IgD-negative memory B cell (primary cell): ENCODE measurements around the gene EFCAB5. TPM values are rescaled to one million over a fixed set of nuclear protein-coding genes. Genes with fewer than 3 reads are reported as not detected.
A peak's percentile ranks its signal among the peaks of the same experiment; 100 is the strongest.

Experiments used
- H3K27ac Mint-ChIP-seq, 3 donors: one replicate each; pipeline ENCODE4 v1.8.0; 2020 to 2022; ENCODE audit warnings: mild to moderate bottlenecking in 3 of 3, mixed read lengths in 3 of 3, moderate library complexity in 1 of 3
- H3K27me3 Mint-ChIP-seq: one replicate; pipeline ENCODE4 v1.8.0; 2021; ENCODE audit warnings: mixed read lengths
- H3K36me3 Mint-ChIP-seq: one replicate; pipeline ENCODE4 v1.8.0; 2020; ENCODE audit warnings: mild to moderate bottlenecking, mixed read lengths
- H3K4me1 Mint-ChIP-seq, 3 donors: one replicate each; pipeline ENCODE4 v1.8.0; 2020 to 2022; ENCODE audit warnings: mixed read lengths in 3 of 3, mild to moderate bottlenecking in 1 of 3
- H3K4me3 Mint-ChIP-seq, 4 donors: one replicate each; pipeline ENCODE4 v1.8.0; 2020 to 2022; ENCODE audit warnings: mild to moderate bottlenecking in 4 of 4, mixed read lengths in 4 of 4, moderate library complexity in 3 of 4
- H3K9me3 Mint-ChIP-seq, 3 donors: one replicate each; pipeline ENCODE4 v1.8.0; 2020 to 2021; ENCODE audit warnings: mixed read lengths in 3 of 3, mild to moderate bottlenecking in 1 of 3
- polyA plus RNA-seq: library from polyadenylated mRNA; unstranded; fragments of 300-500 nt; fragmentation: Illumina TruSeq; gene quantifications from one replicate; pipeline ENCODE4 v1.2.3, GENCODE V29; 2021

The EFCAB5 gene
- polyA plus RNA-seq, 1 donor from 2014 or later, result not detected

GRCh38 chr17:29958947-29959657 lies 17.7 kb downstream of the EFCAB5 start:
- Mint-ChIP-seq H3K4me1 (no peaks in the 10 kb centered on the region), H3K36me3 (peaks cover 2% of the 10 kb centered on the region), H3K9me3 (peaks cover 3 to 11% (median 6%) of the 10 kb centered on the region in 3 donors), H3K4me3 (no peak overlapping the region), H3K27ac (no peak overlapping the region), H3K27me3 (no peaks in the 10 kb centered on the region)

GRCh38 chr17:29959658-29960337 lies 18.4 kb downstream of the EFCAB5 start:
- H3K27me3 Mint-ChIP-seq, result no peaks in the 10 kb centered on the region
- H3K27ac Mint-ChIP-seq, result no peak overlapping the region
- H3K4me1 Mint-ChIP-seq, result no peaks in the 10 kb centered on the region
- peaks cover 3 to 9% (median 7%) of the 10 kb centered on the region in 3 donors for H3K9me3 Mint-ChIP-seq
- H3K4me3 Mint-ChIP-seq, result no peak overlapping the region
- peaks cover 2% of the 10 kb centered on the region for H3K36me3 Mint-ChIP-seq

GRCh38 chr17:29962656-29963055 lies 21.2 kb downstream of the EFCAB5 start:
- H3K27me3 Mint-ChIP-seq, result no peaks in the 10 kb centered on the region

DNA sequence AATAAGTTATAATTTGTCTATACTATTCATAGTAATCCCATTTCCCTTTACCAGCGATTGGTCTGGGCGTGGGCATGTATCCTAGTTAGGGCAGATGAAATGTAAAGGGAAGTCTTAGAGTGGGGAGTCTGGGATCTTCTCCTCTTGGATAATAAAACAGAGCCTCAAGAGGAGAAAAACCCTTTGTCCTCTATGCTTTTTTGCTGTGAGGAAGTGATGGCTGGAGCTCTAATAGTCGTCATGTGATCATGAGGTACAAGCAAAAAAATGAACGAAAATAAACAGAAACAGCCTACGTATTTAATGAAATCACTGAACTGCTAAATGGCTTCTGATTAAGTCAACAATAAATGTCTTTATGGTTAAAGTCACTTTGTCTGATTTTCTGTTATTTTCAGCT lies 26.8 kb downstream of the EFCAB5 start:
- Mint-ChIP-seq H3K4me3 (no peak overlapping the region), H3K36me3 (no peaks in the 10 kb centered on the region), H3K27ac (no peak overlapping the region), H3K9me3 (peaks cover 0 to 4% (median 0%) of the 10 kb centered on the region in 3 donors), H3K27me3 (no peaks in the 10 kb centered on the region), H3K4me1 (no peaks in the 10 kb centered on the region)

More at GRCh38 chr17:29962656-29963055, 21.2 kb downstream of the EFCAB5 start:
- Mint-ChIP-seq H3K4me3 (no peak overlapping the region), H3K27ac (no peak overlapping the region), H3K36me3 (peaks cover 2% of the 10 kb centered on the region), H3K9me3 (peaks cover 0 to 4% (median 0%) of the 10 kb centered on the region in 3 donors), H3K4me1 (no peaks in the 10 kb centered on the region)

GRCh38 chr17:29972277-29972676 lies 30.8 kb downstream of the EFCAB5 start:
- H3K4me3 Mint-ChIP-seq, result no peak overlapping the region
- H3K36me3 Mint-ChIP-seq, result no peaks in the 10 kb centered on the region
- H3K27ac Mint-ChIP-seq, result no peak overlapping the region
- no peaks in the 10 kb centered on the region for H3K4me1 Mint-ChIP-seq
- H3K27me3 Mint-ChIP-seq, result peaks cover 2% of the 10 kb centered on the region
- H3K9me3 Mint-ChIP-seq, result no peaks in the 10 kb centered on the region

- Mint-ChIP-seq H3K9me3 (no peaks in the 10 kb centered on the region), H3K4me3 (no peak overlapping the region), H3K27me3 (peaks cover 2% of the 10 kb centered on the region), H3K4me1 (no peaks in the 10 kb centered on the region), H3K27ac (no peak overlapping the region), H3K36me3 (no peaks in the 10 kb centered on the region)
Observed at GRCh38 chr17:29973005-29973404, 31.6 kb downstream of the EFCAB5 start.

DNA sequence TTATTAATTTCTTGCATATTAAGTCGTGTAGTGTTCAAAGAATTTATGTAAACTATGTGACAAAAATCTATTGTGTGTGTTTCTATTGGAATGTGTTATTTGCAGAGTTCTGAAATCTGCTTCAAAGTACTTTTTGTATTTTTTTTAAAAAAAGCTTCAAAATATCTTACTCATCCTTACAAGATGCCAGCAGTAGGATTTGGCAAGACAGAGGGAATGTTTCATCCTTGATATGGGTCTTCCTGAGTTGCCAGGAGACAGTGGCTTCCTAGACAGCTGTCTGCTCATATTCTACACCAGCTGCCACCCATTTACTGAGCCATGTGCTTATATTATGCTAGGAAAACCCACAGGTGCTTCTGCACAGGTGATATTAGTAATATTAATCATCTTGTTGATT lies 36.4 kb downstream of the EFCAB5 start:
- H3K27me3 Mint-ChIP-seq, result peaks cover 2% of the 10 kb centered on the region
- no peaks in the 10 kb centered on the region for H3K36me3 Mint-ChIP-seq
- no peak overlapping the region for H3K4me3 Mint-ChIP-seq
- H3K27ac Mint-ChIP-seq, result no peak overlapping the region
- H3K4me1 Mint-ChIP-seq, result no peaks in the 10 kb centered on the region
- H3K9me3 Mint-ChIP-seq, result no peaks in the 10 kb centered on the region

DNA sequence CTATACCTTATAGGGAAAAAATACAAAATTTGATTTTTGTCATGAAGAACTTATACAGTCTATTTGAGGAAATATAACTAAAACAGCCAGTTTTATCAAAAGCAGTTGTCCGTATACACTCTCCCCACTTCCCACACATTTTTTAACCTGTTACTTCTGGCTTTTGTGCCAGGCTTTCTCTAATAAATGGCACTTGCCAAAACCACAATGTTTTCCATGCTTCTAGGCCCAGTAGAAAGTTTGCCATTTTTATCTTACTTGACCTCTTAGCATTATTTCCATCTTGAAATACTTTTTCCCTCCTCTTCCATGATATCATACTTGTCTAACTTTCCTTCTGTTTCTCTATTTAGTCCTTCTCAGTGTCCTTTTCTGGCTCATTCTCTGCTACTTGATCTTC lies 38.8 kb downstream of the EFCAB5 start:
- H3K4me1 Mint-ChIP-seq, result no peaks in the 10 kb centered on the region
- H3K36me3 Mint-ChIP-seq, result peaks cover 2% of the 10 kb centered on the region
- H3K9me3 Mint-ChIP-seq, result peaks cover 0 to 4% (median 0%) of the 10 kb centered on the region in 3 donors
- peaks cover 2% of the 10 kb centered on the region for H3K27me3 Mint-ChIP-seq
- H3K4me3 Mint-ChIP-seq, result no peak overlapping the region
- no peak overlapping the region for H3K27ac Mint-ChIP-seq

GRCh38 chr17:29982991-29983653 lies 41.7 kb downstream of the EFCAB5 start:
- Mint-ChIP-seq H3K27me3 (no peaks in the 10 kb centered on the region), H3K27ac (no peak overlapping the region), H3K9me3 (peaks cover 0 to 4% (median 0%) of the 10 kb centered on the region in 3 donors), H3K36me3 (peaks cover 2% of the 10 kb centered on the region), H3K4me1 (no peaks in the 10 kb centered on the region), H3K4me3 (no peak overlapping the region)

DNA sequence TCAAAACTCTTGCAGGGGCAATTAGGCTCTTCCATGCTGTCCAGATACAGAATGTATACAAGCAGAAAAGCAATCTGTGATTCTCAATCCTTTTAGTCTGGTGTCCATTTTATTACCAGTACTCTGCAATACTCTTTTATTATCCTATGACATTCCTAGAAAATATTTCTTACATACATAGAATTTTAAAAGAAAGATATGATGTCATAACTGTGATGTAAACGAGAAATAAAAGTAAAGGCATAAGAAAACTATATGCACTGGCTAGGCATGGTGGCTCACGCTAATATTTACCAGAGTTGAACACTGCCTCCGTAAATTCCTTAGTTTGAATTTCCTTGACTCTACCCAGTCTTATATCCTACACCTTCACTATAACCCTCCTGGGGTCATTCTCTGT lies 55.0 kb downstream of the EFCAB5 start:
- no peak overlapping the region for H3K4me3 Mint-ChIP-seq

DNA sequence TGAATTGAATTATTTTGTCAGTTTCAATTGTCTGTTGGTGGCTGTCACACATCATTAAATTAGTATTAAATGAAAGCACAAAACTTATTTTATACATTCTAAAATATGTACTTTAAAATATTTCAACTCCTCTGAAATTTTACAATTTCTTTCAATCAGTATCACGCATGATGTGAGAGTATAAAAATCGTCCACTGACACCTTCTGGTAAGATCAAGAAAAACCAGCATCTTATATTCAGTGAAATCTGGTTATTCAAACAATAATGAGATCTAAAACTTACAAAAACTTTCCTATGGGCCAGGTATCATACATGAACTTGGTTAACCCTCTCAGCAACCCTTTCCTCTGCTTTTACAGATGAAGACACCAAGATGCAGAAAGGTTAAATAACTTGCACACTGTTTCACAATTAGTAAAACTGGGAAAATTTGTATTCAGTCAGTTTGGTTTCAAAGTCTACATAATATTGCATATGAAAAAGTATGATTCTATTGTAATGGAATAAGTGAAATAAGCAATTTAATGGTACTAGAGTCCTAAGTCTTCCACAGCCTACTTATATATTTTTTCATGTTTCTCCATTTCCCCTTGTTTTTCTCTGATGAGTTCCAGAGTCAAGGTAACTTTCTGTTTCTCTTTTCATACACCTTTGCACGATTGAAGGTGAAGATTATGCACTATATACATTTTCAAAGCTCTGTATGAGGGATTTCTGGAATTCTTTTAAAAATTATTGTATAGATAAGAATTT lies 58.7 kb downstream of the EFCAB5 start:
- Mint-ChIP-seq H3K4me1 (peaks cover 0 to 8% (median 4%) of the 10 kb centered on the region in 3 donors), H3K4me3 (no peak overlapping the region), H3K9me3 (no peaks in the 10 kb centered on the region), H3K27ac (peak overlapping the region in 1 of 3 donors; percentile 13), H3K36me3 (no peaks in the 10 kb centered on the region), H3K27me3 (no peaks in the 10 kb centered on the region)

More for the DNA sequence above, 55.0 kb downstream of the EFCAB5 start:
- no peaks in the 10 kb centered on the region for H3K36me3 Mint-ChIP-seq
- H3K9me3 Mint-ChIP-seq, result peaks cover 3 to 14% (median 7%) of the 10 kb centered on the region in 3 donors
- no peak overlapping the region for H3K27ac Mint-ChIP-seq
- H3K4me1 Mint-ChIP-seq, result peaks cover 0 to 8% (median 4%) of the 10 kb centered on the region in 3 donors
- no peaks in the 10 kb centered on the region for H3K27me3 Mint-ChIP-seq

- H3K36me3 Mint-ChIP-seq, result no peaks in the 10 kb centered on the region
- peaks cover 0 to 8% (median 4%) of the 10 kb centered on the region in 3 donors for H3K4me1 Mint-ChIP-seq
- H3K4me3 Mint-ChIP-seq, result no peak overlapping the region
- no peaks in the 10 kb centered on the region for H3K27me3 Mint-ChIP-seq
- no peaks in the 10 kb centered on the region for H3K9me3 Mint-ChIP-seq
- H3K27ac Mint-ChIP-seq, result no peak overlapping the region
Observed at GRCh38 chr17:30000755-30001257, 59.4 kb downstream of the EFCAB5 start.

- no peaks in the 10 kb centered on the region for H3K36me3 Mint-ChIP-seq
- H3K27ac Mint-ChIP-seq, result no peak overlapping the region
- H3K27me3 Mint-ChIP-seq, result no peaks in the 10 kb centered on the region
- H3K4me1 Mint-ChIP-seq, result peaks cover 0 to 8% (median 4%) of the 10 kb centered on the region in 3 donors
- no peak overlapping the region for H3K4me3 Mint-ChIP-seq
- H3K9me3 Mint-ChIP-seq, result no peaks in the 10 kb centered on the region
Observed at GRCh38 chr17:30002088-30002487, 60.7 kb downstream of the EFCAB5 start.

GRCh38 chr17:30005709-30006320 lies 64.4 kb downstream of the EFCAB5 start:
- H3K27ac Mint-ChIP-seq, result peak overlapping the region in 1 of 3 donors; percentile 20
- peaks cover 0 to 2% (median 0%) of the 10 kb centered on the region in 3 donors for H3K9me3 Mint-ChIP-seq
- H3K36me3 Mint-ChIP-seq, result no peaks in the 10 kb centered on the region
- peaks cover 0 to 2% (median 0%) of the 10 kb centered on the region in 3 donors for H3K4me1 Mint-ChIP-seq
- no peak overlapping the region for H3K4me3 Mint-ChIP-seq
- no peaks in the 10 kb centered on the region for H3K27me3 Mint-ChIP-seq
